HepG2 (cell line): Measurements from ENCODE around the gene PLK3. TPM values are rescaled to one million over a fixed set of nuclear protein-coding genes. Genes with fewer than 3 reads are reported as not detected.
A peak's percentile ranks its signal among the peaks of the same experiment; 100 is the strongest.

Experiments
- ATF2 ChIP-seq: sonication (generic); formaldehyde crosslinking; IDR thresholded peaks from 2 replicates; pipeline ENCODE4 v1.4.0; 2020; ENCODE audit warnings: missing genetic modification reagents
- CHD4 ChIP-seq: fragments of 200-600 bp; sonication (generic); IDR thresholded peaks from 2 replicates; pipeline ENCODE4 v1.7.0; 2017; ENCODE audit warnings: mild to moderate bottlenecking, low read length, borderline replicate concordance
- HCFC1 ChIP-seq: fragments of 150-350 bp; IDR thresholded peaks from 2 replicates; pipeline ENCODE4 v1.6.1; 2014; ENCODE audit warnings: low read depth, low read length
- HMG20B ChIP-seq: conservative IDR thresholded peaks from 2 replicates; pipeline ENCODE4 v1.6.1; 2016; ENCODE audit warnings: missing genetic modification reagents, missing compliant biosample characterization
- HNRNPLL ChIP-seq: fragments of 200-400 bp; formaldehyde crosslinking; IDR thresholded peaks from 2 replicates; pipeline ENCODE4 v1.6.1; 2017; ENCODE audit warnings: mild to moderate bottlenecking, low read depth, low read length; ENCODE audit not compliant: poor library complexity, severe bottlenecking
- POLR2AphosphoS2 ChIP-seq: IDR thresholded peaks from 2 replicates; pipeline ENCODE4 v1.6.1; 2011; ENCODE audit warnings: low read depth, low read length, improper control_type of control experiment
- REL ChIP-seq: sonication (generic); formaldehyde crosslinking; conservative IDR thresholded peaks from 2 replicates; pipeline ENCODE4 v1.8.0; 2022; ENCODE audit warnings: mild to moderate bottlenecking, missing genetic modification reagents, moderate library complexity
- RXRA ChIP-seq: sonication (generic); formaldehyde crosslinking; IDR thresholded peaks from 2 replicates; pipeline ENCODE4 v1.5.1; 2020; ENCODE audit warnings: missing genetic modification reagents
- THAP9 ChIP-seq: sonication (generic); formaldehyde crosslinking; IDR thresholded peaks from 2 replicates; pipeline ENCODE4; 2020; ENCODE audit warnings: missing genetic modification reagents, mild to moderate bottlenecking, borderline replicate concordance
- YY1 ChIP-seq: IDR thresholded peaks from 2 replicates; pipeline ENCODE4 v1.6.1; 2011; ENCODE audit warnings: low read length, low read depth, moderate library complexity, mild to moderate bottlenecking; ENCODE audit not compliant: insufficient read depth, insufficient replicate concordance
- ZFP62 ChIP-seq: sonication (generic); formaldehyde crosslinking; IDR thresholded peaks from 2 replicates; pipeline ENCODE4 v1.4.0; 2020; ENCODE audit warnings: missing genetic modification reagents
- ZNF3 ChIP-seq: IDR thresholded peaks from 2 replicates; pipeline ENCODE4 v1.7.0; 2017; ENCODE audit warnings: inconsistent platforms
- ZNF546 ChIP-seq: sonication (generic); formaldehyde crosslinking; conservative IDR thresholded peaks from 2 replicates; pipeline ENCODE4 v1.8.1; 2023; ENCODE audit warnings: mild to moderate bottlenecking, missing genetic modification reagents
- ZNF552 ChIP-seq: sonication (generic); formaldehyde crosslinking; IDR thresholded peaks from 2 replicates; pipeline ENCODE4 v1.9.0; 2022; ENCODE audit warnings: missing genetic modification reagents, mild to moderate bottlenecking, borderline replicate concordance
- ZNF589 ChIP-seq: sonication (generic); formaldehyde crosslinking; conservative IDR thresholded peaks from 2 replicates; pipeline ENCODE4 v1.8.0; 2022; ENCODE audit warnings: mild to moderate bottlenecking, moderate library complexity, missing genetic modification reagents
- ZNF777 ChIP-seq: sonication (generic); formaldehyde crosslinking; IDR thresholded peaks from 2 replicates; pipeline ENCODE4 v1.4.0; 2020; ENCODE audit warnings: missing genetic modification reagents
- polyA plus RNA-seq, 8 experiments: library from polyadenylated mRNA; depleted of rRNA in 3 of 8; stranded (reverse) in 7 of 8; unstranded in 1 of 8; fragments of >200 nt; fragmentation: Illumina TruSeq in 4 of 8; extraction: Trizol in 4 of 8; gene quantifications; 2 replicates each; pipeline versions ENCODE4 v1.2.1 to v1.2.3, GENCODE V29; 2011 to 2016; ENCODE audit warnings: low read depth in 4 of 8, missing spikeins in 1 of 8, mixed read lengths in 1 of 8; ENCODE audit not compliant: insufficient read depth in 1 of 8
- total RNA-seq, 5 experiments: library from RNA; depleted of rRNA; stranded (reverse); fragments of >200 nt; fragmentation: Illumina TruSeq; extraction: Trizol; gene quantifications; 2 replicates each; pipeline ENCODE4 v1.2.3, GENCODE V29; 2016; ENCODE audit warnings: low read depth in 1 of 5
- TF ChIP-seq, protein P1 (sequence below): IDR thresholded peaks from 2 replicates; pipeline ENCODE4 v1.6.1; 2012; ENCODE audit warnings: inconsistent platforms
- TF ChIP-seq, protein P2 (sequence below), 2 experiments: sonication (generic) in 1 of 2; formaldehyde crosslinking in 1 of 2; IDR thresholded peaks; 2 replicates each; pipeline versions ENCODE4 v1.6.1 to v1.9.0; 2014 to 2022; ENCODE audit warnings: antibody characterized with exemption in 1 of 2, borderline replicate concordance in 1 of 2, inconsistent platforms in 1 of 2, low read depth in 1 of 2, missing genetic modification reagents in 1 of 2

PLK3 gene
- total and polyA plus RNA-seq, 2 of the 13 experiments (the other 11 are each of a cell fraction or from before 2014, with no cell fraction given): 9.8 to 16.9 TPM

DNA sequence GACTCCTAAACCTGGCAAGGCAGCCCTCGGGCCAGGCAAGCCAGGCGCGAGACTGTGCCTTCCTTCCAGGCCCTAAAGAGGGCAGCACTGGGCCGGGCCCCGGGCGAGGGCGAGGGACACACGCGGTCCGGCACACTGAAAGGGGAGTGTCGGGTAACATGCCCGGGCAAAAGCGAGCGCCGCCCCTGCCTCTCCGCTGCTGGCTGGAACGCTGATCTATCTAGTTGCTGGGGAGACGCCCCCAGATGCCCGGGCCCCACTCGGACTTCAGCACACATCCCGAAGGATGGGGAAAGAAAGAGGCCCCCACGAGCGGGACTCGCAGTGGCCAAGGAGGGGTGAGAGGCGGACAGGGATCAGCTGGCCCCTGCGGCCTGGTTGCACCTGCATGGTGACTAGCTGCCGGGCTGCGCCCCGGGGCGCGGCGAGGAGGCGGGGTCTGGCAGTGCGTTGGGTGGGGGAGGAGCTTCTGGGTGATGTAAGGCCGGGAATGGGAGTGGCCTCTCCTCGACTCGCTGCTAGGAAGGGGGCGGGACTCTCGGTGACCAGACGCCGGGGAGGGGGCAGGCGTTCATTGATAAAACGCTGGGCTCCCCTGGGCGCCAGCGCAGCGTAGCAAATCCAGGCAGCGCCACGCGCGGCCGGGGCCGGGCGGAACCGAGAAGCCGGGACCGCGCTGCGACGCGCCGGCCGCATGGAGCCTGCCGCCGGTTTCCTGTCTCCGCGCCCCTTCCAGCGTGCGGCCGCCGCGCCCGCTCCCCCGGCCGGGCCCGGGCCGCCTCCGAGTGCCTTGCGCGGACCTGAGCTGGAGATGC is at the start of gene PLK3 (continued):
- TF ChIP-seq YY1: peak; percentile 58
- peak; percentile 6; the same call in 1 of the 2 replicates for TF ChIP-seq HCFC1
- TF ChIP-seq HNRNPLL: peak; percentile 74
- TF ChIP-seq ZNF546 (CRISPR knock-in tag): peak; percentile 87; the same call in 1 of the 2 replicates
- TF ChIP-seq, protein P1, sequence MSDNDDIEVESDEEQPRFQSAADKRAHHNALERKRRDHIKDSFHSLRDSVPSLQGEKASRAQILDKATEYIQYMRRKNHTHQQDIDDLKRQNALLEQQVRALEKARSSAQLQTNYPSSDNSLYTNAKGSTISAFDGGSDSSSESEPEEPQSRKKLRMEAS: peak; percentile 98
- peak; percentile 82; the same call in 1 of the 2 replicates for TF ChIP-seq REL (CRISPR knock-in tag)
- TF ChIP-seq ATF2: peak; percentile 50; the same call in 1 of the 2 replicates
- no peak for TF ChIP-seq ZFP62 (CRISPR knock-in tag)
- TF ChIP-seq RXRA (CRISPR knock-in tag): peak; percentile 70; the same call in 1 of the 2 replicates
- TF ChIP-seq, protein P2, sequence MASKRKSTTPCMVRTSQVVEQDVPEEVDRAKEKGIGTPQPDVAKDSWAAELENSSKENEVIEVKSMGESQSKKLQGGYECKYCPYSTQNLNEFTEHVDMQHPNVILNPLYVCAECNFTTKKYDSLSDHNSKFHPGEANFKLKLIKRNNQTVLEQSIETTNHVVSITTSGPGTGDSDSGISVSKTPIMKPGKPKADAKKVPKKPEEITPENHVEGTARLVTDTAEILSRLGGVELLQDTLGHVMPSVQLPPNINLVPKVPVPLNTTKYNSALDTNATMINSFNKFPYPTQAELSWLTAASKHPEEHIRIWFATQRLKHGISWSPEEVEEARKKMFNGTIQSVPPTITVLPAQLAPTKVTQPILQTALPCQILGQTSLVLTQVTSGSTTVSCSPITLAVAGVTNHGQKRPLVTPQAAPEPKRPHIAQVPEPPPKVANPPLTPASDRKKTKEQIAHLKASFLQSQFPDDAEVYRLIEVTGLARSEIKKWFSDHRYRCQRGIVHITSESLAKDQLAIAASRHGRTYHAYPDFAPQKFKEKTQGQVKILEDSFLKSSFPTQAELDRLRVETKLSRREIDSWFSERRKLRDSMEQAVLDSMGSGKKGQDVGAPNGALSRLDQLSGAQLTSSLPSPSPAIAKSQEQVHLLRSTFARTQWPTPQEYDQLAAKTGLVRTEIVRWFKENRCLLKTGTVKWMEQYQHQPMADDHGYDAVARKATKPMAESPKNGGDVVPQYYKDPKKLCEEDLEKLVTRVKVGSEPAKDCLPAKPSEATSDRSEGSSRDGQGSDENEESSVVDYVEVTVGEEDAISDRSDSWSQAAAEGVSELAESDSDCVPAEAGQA (IDR thresholded peaks at IDR 0.05; ENCODE audit: low read depth): 0 out of 2 replicates have a peak, but pooled peaks have one; percentile 19
- TF ChIP-seq, protein P2 (CRISPR knock-in tag; IDR thresholded peaks at IDR 0.05; ENCODE audit: borderline replicate concordance): no peak
- peak; percentile 86; the same call in 1 of the 2 replicates for TF ChIP-seq ZNF552
- 0 out of 2 replicates have a peak, but pooled peaks have one; percentile 50 for TF ChIP-seq POLR2AphosphoS2
- peak; percentile 58; the same call in 1 of the 2 replicates for TF ChIP-seq THAP9 (CRISPR knock-in tag)
- peak; percentile 69 for TF ChIP-seq HMG20B (CRISPR knock-in tag)
- TF ChIP-seq CHD4: no peak
- TF ChIP-seq ZNF777 (CRISPR knock-in tag): no peak; the same call in 1 of the 2 replicates
- peak; percentile 76; the same call in 1 of the 2 replicates for TF ChIP-seq ZNF589 (CRISPR knock-in tag)
- TF ChIP-seq ZNF3: peak; percentile 56; the same call in 1 of the 2 replicates
